Measurements from ENCODE around the gene PNPLA6. TPM values are rescaled to one million over a fixed set of nuclear protein-coding genes. Genes with fewer than 3 reads are reported as not detected.

Gene PNPLA6
- total RNA-seq, 2 experiments from 2014 or later = 62.0 to 70.9 TPM

GRCh38 chr19:7607212-7607873 is 71.8 kb downstream of the PNPLA6 start:
- DNase-seq (no peak), ATAC-seq (ENCODE audit: poor library complexity) (no peak)
- Histone ChIP-seq H3K36me3 (ENCODE audit: insufficient read depth, low read length) (no peaks in the 10 kb centered on the region), H3K9me3 (ENCODE audit: control insufficient read depth in 1 of 2, insufficient read depth in 1 of 2, low read length in 2 of 2) (peaks cover 0 to 11% of the 10 kb centered on the region in 2 experiments), H3K27me3 (ENCODE audit: control insufficient read depth in 1 of 2, insufficient read depth in 2 of 2, low read length in 2 of 2) (peaks cover 0 to 2% of the 10 kb centered on the region in 2 experiments), H3K4me1 (ENCODE audit: insufficient read depth, low read length) (peaks cover 2% of the 10 kb centered on the region), H3K27ac (ENCODE audit: low read depth in 1 of 2, low read length in 2 of 2) (no peak overlapping the region), H3K4me3 (ENCODE audit: low read length) (no peak overlapping the region)
- Mint-ChIP-seq H3K4me3 (no peak overlapping the region), H3K27me3 (peaks cover 16% of the 10 kb centered on the region), H3K9me3 (no peaks in the 10 kb centered on the region), H3K36me3 (ENCODE audit: low read depth) (no peaks in the 10 kb centered on the region), H3K27ac (no peak overlapping the region), H3K4me1 (ENCODE audit: low read depth) (no peaks in the 10 kb centered on the region)
- CTCF ChIA-PET = no interaction called here
- TF ChIP-seq CTCF (IDR thresholded peaks at IDR 0.05) = no peak
- POLR2A ChIA-PET = interaction anchor here (1.0 kb wide), 1 partner anchor 22 kb away, joined by 3 read pairs; the partner anchor contains the start of genes PET100 and XAB2
- intact Hi-C loops (cut with DNase I, micrococcal nuclease) = no loop called here

GRCh38 chr19:7607874-7608560 is 72.5 kb downstream of the PNPLA6 start:
- Mint-ChIP-seq H3K4me1 (ENCODE audit: low read depth) (no peaks in the 10 kb centered on the region), H3K27ac (no peak overlapping the region), H3K27me3 (peaks cover 15% of the 10 kb centered on the region), H3K36me3 (ENCODE audit: low read depth) (no peaks in the 10 kb centered on the region), H3K9me3 (no peaks in the 10 kb centered on the region), H3K4me3 (no peak overlapping the region)
- no peak overlapping the region for H3K27ac ChIP-seq (ENCODE audit: low read depth in 1 of 2, low read length in 2 of 2)
- intact Hi-C loops (cut with DNase I, micrococcal nuclease) = no loop called here
- H3K9me3 ChIP-seq (ENCODE audit: control insufficient read depth in 1 of 2, insufficient read depth in 1 of 2, low read length in 2 of 2) = peaks cover 0 to 11% of the 10 kb centered on the region in 2 experiments
- no peak for TF ChIP-seq CTCF (IDR thresholded peaks at IDR 0.05)
- DNase-seq (no peak), ATAC-seq (ENCODE audit: poor library complexity) (no peak)
- H3K36me3 ChIP-seq (ENCODE audit: insufficient read depth, low read length) = no peaks in the 10 kb centered on the region
- no peak overlapping the region for H3K4me3 ChIP-seq (ENCODE audit: low read length)
- ChIA-PET POLR2A (interaction anchor here (1.0 kb wide), 1 partner anchor 21 kb away, joined by 3 read pairs; the partner anchor contains the start of genes PET100 and XAB2), CTCF (no interaction called here)
- peaks cover 2% of the 10 kb centered on the region for H3K4me1 ChIP-seq (ENCODE audit: insufficient read depth, low read length)
- peaks cover 0 to 2% of the 10 kb centered on the region in 2 experiments for H3K27me3 ChIP-seq (ENCODE audit: control insufficient read depth in 1 of 2, insufficient read depth in 2 of 2, low read length in 2 of 2)

GRCh38 chr19:7610491-7611240 is 75.1 kb downstream of the PNPLA6 start:
- H3K4me1 Mint-ChIP-seq (ENCODE audit: low read depth) = no peaks in the 10 kb centered on the region
- no peak for TF ChIP-seq CTCF (IDR thresholded peaks at IDR 0.05)
- H3K36me3 ChIP-seq (ENCODE audit: insufficient read depth, low read length) = no peaks in the 10 kb centered on the region
- peaks cover 2% of the 10 kb centered on the region for H3K4me1 ChIP-seq (ENCODE audit: insufficient read depth, low read length)
- ATAC-seq (ENCODE audit: poor library complexity) (no peak), DNase-seq (no peak)
- no peak overlapping the region for H3K4me3 ChIP-seq (ENCODE audit: low read length)
- H3K9me3 ChIP-seq (ENCODE audit: control insufficient read depth in 1 of 2, insufficient read depth in 1 of 2, low read length in 2 of 2) = peaks cover 0 to under 1% of the 10 kb centered on the region in 2 experiments
- CTCF ChIA-PET = no interaction called here
- intact Hi-C loops (cut with DNase I, micrococcal nuclease) = no loop called here
- POLR2A ChIA-PET = no interaction called here
- H3K27me3 Mint-ChIP-seq = peaks cover 2% of the 10 kb centered on the region
- H3K36me3 Mint-ChIP-seq (ENCODE audit: low read depth) = no peaks in the 10 kb centered on the region
- no peaks in the 10 kb centered on the region for H3K27me3 ChIP-seq (ENCODE audit: control insufficient read depth in 1 of 2, insufficient read depth in 2 of 2, low read length in 2 of 2)
- no peak overlapping the region for H3K4me3 Mint-ChIP-seq
- H3K27ac ChIP-seq (ENCODE audit: low read depth in 1 of 2, low read length in 2 of 2) = no peak overlapping the region
- no peaks in the 10 kb centered on the region for H3K9me3 Mint-ChIP-seq
- no peak overlapping the region for H3K27ac Mint-ChIP-seq

Other genes with a start within 250 kb of the PNPLA6 start
- gene INSR, start 241.3 kb upstream of the PNPLA6 start, total RNA-seq = 1 to 10 TPM; 1.8 to 3.0 TPM
- 100 to 1,000 TPM; 121 TPM for gene ARHGEF18, start 186.8 kb upstream of the PNPLA6 start, total RNA-seq
- not detected for gene PEX11G, start 46.7 kb upstream of the PNPLA6 start, total RNA-seq
- 1 to 10 TPM; 5.1 to 5.2 TPM for gene ZNF358, start 19.6 kb upstream of the PNPLA6 start, total RNA-seq
- gene MCOLN1, start 13.1 kb upstream of the PNPLA6 start, total RNA-seq = 1 to 10 TPM; 7.9 to 8.8 TPM
- under 1 TPM; 0.16 to 0.25 TPM for gene CAMSAP3, start 60.1 kb downstream of the PNPLA6 start, total RNA-seq
- gene XAB2, start 93.8 kb downstream of the PNPLA6 start, total RNA-seq = 100 to 1,000 TPM; 118 to 121 TPM
- gene PET100, start 94.1 kb downstream of the PNPLA6 start, total RNA-seq = 100 to 1,000 TPM; 178 to 188 TPM
- 1 to 10 TPM; 1.9 to 2.1 TPM for gene PCP2, start 98.0 kb downstream of the PNPLA6 start, total RNA-seq
- 100 to 1,000 TPM; 234 to 241 TPM for gene STXBP2, start 101.4 kb downstream of the PNPLA6 start, total RNA-seq
- gene RETN, start 133.3 kb downstream of the PNPLA6 start, total RNA-seq = not detected
- gene MCEMP1, start 141.4 kb downstream of the PNPLA6 start, total RNA-seq = under 1 TPM in 1 of 2 experiments, not detected in 1; 0.38 TPM
- gene TRAPPC5, start 145.1 kb downstream of the PNPLA6 start, total RNA-seq = 10 to 100 TPM; 41.3 to 43.4 TPM
- not detected for gene FCER2, start 166.4 kb downstream of the PNPLA6 start, total RNA-seq
- gene CLEC4G, start 196.4 kb downstream of the PNPLA6 start, total RNA-seq = not detected
- not detected for gene CD209, start 211.8 kb downstream of the PNPLA6 start, total RNA-seq
- gene CLEC4M, start 227.5 kb downstream of the PNPLA6 start, total RNA-seq = not detected